OCI-LY3 (cell line): Measurements from ENCODE around the gene RABL6.
A peak's percentile ranks its signal among the peaks of the same experiment; 100 is the strongest.

Experiments
- H2AFZ ChIP-seq: fragments of 200-600, 300-600 bp; shearing (Covaris generic); 2 replicates; pipeline ENCODE4 v1.6.0; 2014; ENCODE audit warnings: antibody characterized with exemption, low read depth, low read length
- H3K27ac ChIP-seq: fragments of 200-600, 300-600 bp; sonication (generic); 2 replicates; pipeline ENCODE4 v1.5.1; 2014; ENCODE audit warnings: mild to moderate bottlenecking, low read length, moderate library complexity, mixed read lengths
- H3K27me3 ChIP-seq: fragments of 200-600, 300-600 bp; sonication (generic); 2 replicates; pipeline ENCODE4 v1.6.1; 2014; ENCODE audit warnings: low read depth, low read length, mixed read lengths
- H3K36me3 ChIP-seq: fragments of 200-600, 300-600 bp; sonication (generic); replicated peaks from 2 replicates; pipeline ENCODE3; 2014; ENCODE audit warnings: low read depth, low read length, mixed read lengths
- H3K4me1 ChIP-seq: fragments of 300-600, 200-600 bp; sonication (generic); 2 replicates; pipeline ENCODE4 v1.6.1; 2014; ENCODE audit warnings: low read length, mixed read lengths
- H3K4me2 ChIP-seq: fragments of 200-600, 300-600 bp; sonication (generic); 2 replicates; pipeline ENCODE4 v1.6.1; 2014; ENCODE audit warnings: low read length, mixed read lengths
- H3K4me3 ChIP-seq: fragments of 300-600, 200-600 bp; sonication (generic); 2 replicates; pipeline ENCODE4 v1.5.1; 2014; ENCODE audit warnings: antibody characterized with exemption, mild to moderate bottlenecking, low read length, moderate library complexity
- H3K79me2 ChIP-seq: fragments of 300-600, 200-600 bp; shearing (Covaris generic); 2 replicates; pipeline ENCODE4 v1.6.1; 2014; ENCODE audit warnings: mild to moderate bottlenecking, low read length, mixed read lengths
- H3K9ac ChIP-seq: fragments of 300-600, 200-600 bp; shearing (Covaris generic); 2 replicates; pipeline ENCODE4 v1.6.0; 2014; ENCODE audit warnings: mild to moderate bottlenecking, low read length, moderate library complexity
- H3K9me3 ChIP-seq: fragments of 200-600, 300-600 bp; shearing (Covaris generic); 2 replicates; pipeline ENCODE4 v1.6.1; 2014; ENCODE audit warnings: low read length, mixed read lengths; ENCODE audit not compliant: insufficient read depth
- H4K20me1 ChIP-seq: fragments of 200-600, 300-600 bp; sonication (generic); 2 replicates; pipeline ENCODE4 v1.6.1; 2016; ENCODE audit warnings: low read length, mixed read lengths; ENCODE audit not compliant: insufficient read depth
- CTCF ChIP-seq: fragments of 200-600, 300-600 bp; sonication (generic); IDR thresholded peaks from 2 replicates; pipeline ENCODE4 v1.5.1; 2014; ENCODE audit warnings: antibody characterized with exemption, low read length, low read depth
- EZH2phosphoT487 ChIP-seq: fragments of 200-600 bp; shearing (Covaris generic); IDR thresholded peaks from 2 replicates; pipeline ENCODE4 v1.6.1; 2018; ENCODE audit warnings: antibody characterized with exemption, mixed run types, low read depth

Gene RABL6

GRCh38 chr9:136849960-136850865, 42.5 kb downstream of the RABL6 start:
- peaks cover 11% of the 10 kb centered on the region; the same call in 1 of the 2 replicates for H3K4me1 ChIP-seq
- H3K27me3 ChIP-seq, result no peaks in the 10 kb centered on the region
- no peaks in the 10 kb centered on the region for H3K36me3 ChIP-seq
- no peak overlapping the region for H2AFZ ChIP-seq
- no peaks in the 10 kb centered on the region for H3K79me2 ChIP-seq
- peak overlapping the region; percentile 91 for H3K4me2 ChIP-seq
- peaks cover 10% of the 10 kb centered on the region for H4K20me1 ChIP-seq
- H3K27ac ChIP-seq, result no peak overlapping the region
- TF ChIP-seq CTCF, result no peak
- no peak for TF ChIP-seq EZH2phosphoT487
- peak overlapping the region; percentile 82 for H3K4me3 ChIP-seq
- H3K9ac ChIP-seq, result peak overlapping the region; percentile 51
- H3K9me3 ChIP-seq, result no peaks in the 10 kb centered on the region

- Histone ChIP-seq H3K27ac (no peak overlapping the region), H3K4me2 (no peak overlapping the region), H3K4me1 (peaks cover 11% of the 10 kb centered on the region; the same call in 1 of the 2 replicates), H3K9ac (no peak overlapping the region), H3K27me3 (no peaks in the 10 kb centered on the region), H3K79me2 (no peaks in the 10 kb centered on the region), H3K9me3 (no peaks in the 10 kb centered on the region), H3K36me3 (no peaks in the 10 kb centered on the region), H3K4me3 (no peak overlapping the region), H4K20me1 (peaks cover 10% of the 10 kb centered on the region), H2AFZ (no peak overlapping the region)
- TF ChIP-seq EZH2phosphoT487, result no peak
- no peak for TF ChIP-seq CTCF
These were observed 43.4 kb downstream of the RABL6 start for GRCh38 chr9:136850866-136851775.

GRCh38 chr9:136851941-136852663, 44.4 kb downstream of the RABL6 start, which contains the start of gene MAMDC4:
Gene MAMDC4, plus strand, starts transcription at chr9:136852346. Its CDS starts 71 bp downstream, at chr9:136852417.
- Histone ChIP-seq H3K4me3 (no peak within 1 kb of the TSS), H2AFZ (no peak within 1 kb of the TSS), H3K9ac (no peak within 1 kb of the TSS), H3K4me1 (peaks cover 11% of the 10 kb centered on the region; the same call in 1 of the 2 replicates), H3K79me2 (no peaks in the 10 kb centered on the region), H4K20me1 (peaks cover 14% of the 10 kb centered on the region), H3K27ac (no peak within 1 kb of the TSS), H3K9me3 (no peaks in the 10 kb centered on the region), H3K27me3 (no peaks in the 10 kb centered on the region), H3K36me3 (no peaks in the 10 kb centered on the region), H3K4me2 (no peak within 1 kb of the TSS)
- TF ChIP-seq EZH2phosphoT487 (no peak), CTCF (no peak)
